PC-9 (cell line): Measurements from ENCODE around the gene FNIP1. TPM values are rescaled to one million over a fixed set of nuclear protein-coding genes. Genes with fewer than 3 reads are reported as not detected.

Experiments used
- BruUV-seq: library from RNA; stranded (reverse); fragments of 400-500 nt; replicated peaks from 2 replicates; lab custom pipeline; 2021; lab: Mats Ljungman, UMichigan
- CTCF ChIA-PET: fragments of 300-600 bp; sonication (Branson Sonifier 250); formaldehyde crosslinking; loops from one replicate; lab custom pipeline; 2022; ENCODE audit warnings: antibody characterized with exemption; lab: Charles Lee
- POLR2A ChIA-PET: fragments of 300-600 bp; sonication (Branson Sonifier 250); formaldehyde crosslinking; loops from one replicate; lab custom pipeline; 2022; ENCODE audit warnings: antibody characterized with exemption; ENCODE audit not compliant: unreplicated experiment; lab: Charles Lee
- DNase-seq, 2 experiments: peaks; one replicate each; pipeline versions ENCODE4 v3.0.0 to v3.0.0-alpha.2; 2015 to 2022; ENCODE audit warnings: mixed read lengths in 1 of 2
- H2AFZ ChIP-seq: fragments of 200-600 bp; sonication (generic); 2 replicates; pipeline ENCODE4 v1.8.1; 2017; ENCODE audit warnings: antibody characterized with exemption
- H3F3A ChIP-seq: fragments of 200-600 bp; sonication (generic); 2 replicates; pipeline ENCODE4 v1.8.1; 2017; ENCODE audit warnings: antibody characterized with exemption, mild to moderate bottlenecking, low read depth; ENCODE audit not compliant: insufficient read depth
- H3K27ac ChIP-seq: fragments of 200-600 bp; sonication (generic); 2 replicates; pipeline ENCODE4 v1.6.1; 2016; ENCODE audit warnings: mixed run types
- H3K27me3 ChIP-seq: fragments of 200-600 bp; sonication (generic); 2 replicates; pipeline ENCODE4 v1.6.1; 2016; ENCODE audit warnings: low read depth, mixed run types; ENCODE audit not compliant: insufficient read depth
- H3K36me3 ChIP-seq: fragments of 200-600 bp; sonication (generic); 2 replicates; pipeline ENCODE4 v1.6.1; 2016; ENCODE audit warnings: low read depth, mixed run types
- H3K4me1 ChIP-seq: fragments of 200-600 bp; sonication (generic); replicated peaks from 2 replicates; pipeline ENCODE4 v1.6.1; 2016; ENCODE audit warnings: mixed run types; ENCODE audit not compliant: insufficient read depth
- H3K4me2 ChIP-seq: fragments of 200-600 bp; sonication (generic); 2 replicates; pipeline ENCODE4 v1.6.1; 2017; ENCODE audit warnings: mixed run types
- H3K4me3 ChIP-seq: fragments of 200-600 bp; sonication (generic); 2 replicates; pipeline ENCODE4 v1.6.1; 2016; ENCODE audit warnings: mixed run types
- H3K79me2 ChIP-seq: fragments of 200-600 bp; sonication (generic); 2 replicates; pipeline ENCODE4 v1.6.1; 2017; ENCODE audit warnings: low read depth, mixed run types
- H3K9me2 ChIP-seq: fragments of 200-600 bp; sonication (generic); 2 replicates; pipeline ENCODE4 v1.8.1; 2017; ENCODE audit warnings: mild to moderate bottlenecking; ENCODE audit not compliant: insufficient read depth
- H3K9me3 ChIP-seq: fragments of 200-600 bp; sonication (generic); 2 replicates; pipeline ENCODE4 v1.8.1; 2016; ENCODE audit warnings: low read depth; ENCODE audit not compliant: insufficient read depth
- H4K20me1 ChIP-seq: fragments of 200-600 bp; sonication (generic); 2 replicates; pipeline ENCODE4 v1.8.1; 2017; ENCODE audit not compliant: insufficient read depth
- EZH2 ChIP-seq: fragments of 200-600 bp; sonication (generic); IDR thresholded peaks from 2 replicates; pipeline ENCODE4 v1.8.0; 2017; ENCODE audit warnings: antibody characterized with exemption, low read depth
- intact Hi-C: fragments of 100-400 bp; cut with micrococcal nuclease; formaldehyde crosslinking; loops from one replicate; pipeline ENCODE4 v1.10.0; 2022; ENCODE audit not compliant: unreplicated experiment
- total RNA-seq: library from RNA; stranded (reverse); gene quantifications from 2 replicates; pipeline ENCODE4 v1.2.3, GENCODE V29; 2021
- TF ChIP-seq, protein P1 (sequence below): fragments of 200-600 bp; sonication (generic); conservative IDR thresholded peaks from 2 replicates; pipeline ENCODE4 v1.6.1; 2017; ENCODE audit warnings: mixed run types, antibody characterized with exemption, mild to moderate bottlenecking, moderate library complexity

The FNIP1 gene
- total RNA-seq, 1 experiment from 2014 or later: 23.5 TPM

DNA sequence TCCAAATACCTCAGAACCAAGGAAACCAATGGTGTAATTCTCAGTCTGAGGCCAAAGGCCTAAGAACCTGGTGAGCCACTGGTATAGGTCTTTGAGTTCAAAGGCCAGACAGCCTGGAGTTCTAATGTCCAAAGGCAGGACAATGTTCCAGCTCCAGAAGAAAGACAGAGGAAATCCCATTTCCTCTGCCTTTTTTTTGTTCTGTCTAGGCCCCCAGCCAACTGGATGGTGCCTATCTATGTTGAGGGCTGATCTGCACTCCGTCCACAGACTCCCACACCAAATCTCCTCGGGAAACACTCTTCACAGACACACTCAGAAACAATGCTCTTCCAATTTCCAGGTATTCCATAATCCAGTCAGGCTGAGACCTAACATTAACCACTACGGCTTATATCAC is 30.1 kb downstream of the FNIP1 start:
- Histone ChIP-seq H3K4me2 (no peak overlapping the region), H3F3A (no peaks in the 10 kb centered on the region), H3K4me3 (no peak overlapping the region), H3K9me3 (peaks cover 8% of the 10 kb centered on the region; the same call in 1 of the 2 replicates), H3K27ac (no peak overlapping the region), H2AFZ (no peak overlapping the region), H3K4me1 (no peaks in the 10 kb centered on the region), H3K79me2 (peaks cover 93% of the 10 kb centered on the region), H4K20me1 (peaks cover 51% of the 10 kb centered on the region), H3K9me2 (no peaks in the 10 kb centered on the region), H3K27me3 (no peaks in the 10 kb centered on the region), H3K36me3 (no peaks in the 10 kb centered on the region; the same call in 1 of the 2 replicates)
- no peak for DNase-seq
- TF ChIP-seq, protein P1, sequence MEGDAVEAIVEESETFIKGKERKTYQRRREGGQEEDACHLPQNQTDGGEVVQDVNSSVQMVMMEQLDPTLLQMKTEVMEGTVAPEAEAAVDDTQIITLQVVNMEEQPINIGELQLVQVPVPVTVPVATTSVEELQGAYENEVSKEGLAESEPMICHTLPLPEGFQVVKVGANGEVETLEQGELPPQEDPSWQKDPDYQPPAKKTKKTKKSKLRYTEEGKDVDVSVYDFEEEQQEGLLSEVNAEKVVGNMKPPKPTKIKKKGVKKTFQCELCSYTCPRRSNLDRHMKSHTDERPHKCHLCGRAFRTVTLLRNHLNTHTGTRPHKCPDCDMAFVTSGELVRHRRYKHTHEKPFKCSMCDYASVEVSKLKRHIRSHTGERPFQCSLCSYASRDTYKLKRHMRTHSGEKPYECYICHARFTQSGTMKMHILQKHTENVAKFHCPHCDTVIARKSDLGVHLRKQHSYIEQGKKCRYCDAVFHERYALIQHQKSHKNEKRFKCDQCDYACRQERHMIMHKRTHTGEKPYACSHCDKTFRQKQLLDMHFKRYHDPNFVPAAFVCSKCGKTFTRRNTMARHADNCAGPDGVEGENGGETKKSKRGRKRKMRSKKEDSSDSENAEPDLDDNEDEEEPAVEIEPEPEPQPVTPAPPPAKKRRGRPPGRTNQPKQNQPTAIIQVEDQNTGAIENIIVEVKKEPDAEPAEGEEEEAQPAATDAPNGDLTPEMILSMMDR: no peak
- TF ChIP-seq EZH2: no peak
- no TSS peak for BruUV-seq
- ChIA-PET POLR2A (no interaction called here), CTCF (no interaction called here)
- intact Hi-C loops: no loop called here

DNA sequence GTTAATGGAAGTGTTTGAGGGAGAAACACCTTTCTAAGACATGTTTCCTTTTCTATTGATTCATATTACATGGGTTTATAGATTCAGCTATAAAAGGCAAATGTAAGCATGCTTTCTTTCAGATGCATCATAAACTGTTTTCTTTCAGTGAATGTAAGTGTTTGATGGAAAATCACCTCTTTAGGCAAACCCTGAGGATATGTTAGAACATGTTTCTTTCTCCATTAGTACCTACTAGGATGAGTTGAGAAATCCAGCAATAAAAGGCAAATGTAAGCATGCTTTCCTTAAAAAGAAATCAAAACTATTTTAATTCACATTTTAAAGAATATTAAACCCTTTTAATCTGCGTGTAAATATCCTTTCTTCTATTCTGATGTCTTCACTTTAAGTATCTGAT is 31.6 kb downstream of the FNIP1 start:
- no peak overlapping the region for H2AFZ ChIP-seq
- CTCF ChIA-PET: no interaction called here
- peaks cover 51% of the 10 kb centered on the region for H4K20me1 ChIP-seq

DNA sequence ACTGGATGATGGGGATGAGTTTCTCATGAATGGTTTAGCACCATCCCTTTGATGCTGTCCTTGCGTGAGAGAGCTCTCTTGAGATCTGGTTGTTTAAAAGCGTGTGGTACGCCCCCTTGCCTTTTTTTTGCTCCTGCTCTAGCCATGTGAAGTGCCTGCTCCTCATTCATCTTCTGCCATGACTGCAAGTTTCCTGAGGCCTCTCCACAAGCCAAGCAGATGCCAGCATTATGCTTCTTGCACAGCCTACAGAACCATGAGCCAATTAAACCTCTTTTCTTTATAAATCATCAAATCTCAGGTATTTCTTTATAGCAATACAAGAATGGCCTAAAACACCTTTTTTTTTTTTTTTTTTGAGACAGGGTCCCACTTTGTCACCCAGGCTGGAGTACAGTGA is 32.8 kb downstream of the FNIP1 start:
- Histone ChIP-seq H3K79me2 (peaks cover 95% of the 10 kb centered on the region), H3K27ac (no peak overlapping the region), H3K9me2 (no peaks in the 10 kb centered on the region), H2AFZ (no peak overlapping the region), H3F3A (no peaks in the 10 kb centered on the region), H4K20me1 (peaks cover 55% of the 10 kb centered on the region), H3K36me3 (no peaks in the 10 kb centered on the region; the same call in 1 of the 2 replicates), H3K4me1 (no peaks in the 10 kb centered on the region), H3K4me2 (no peak overlapping the region), H3K27me3 (no peaks in the 10 kb centered on the region), H3K4me3 (no peak overlapping the region), H3K9me3 (peaks cover 8% of the 10 kb centered on the region; the same call in 1 of the 2 replicates)
- no TSS peak for BruUV-seq
- intact Hi-C loops: no loop called here
- CTCF ChIA-PET: no interaction called here
- TF ChIP-seq EZH2: no peak
- TF ChIP-seq, protein P1: no peak
- POLR2A ChIA-PET: no interaction called here
- DNase-seq: no peak

More for the DNA sequence above, 31.6 kb downstream of the FNIP1 start:
- intact Hi-C loops: no loop called here
- H3K9me2 ChIP-seq: no peaks in the 10 kb centered on the region
- H3K27ac ChIP-seq: no peak overlapping the region
- H3F3A ChIP-seq: no peaks in the 10 kb centered on the region
- H3K36me3 ChIP-seq: no peaks in the 10 kb centered on the region; the same call in 1 of the 2 replicates
- TF ChIP-seq EZH2: no peak
- TF ChIP-seq, protein P1: no peak
- H3K4me3 ChIP-seq: no peak overlapping the region
- H3K4me1 ChIP-seq: no peaks in the 10 kb centered on the region
- BruUV-seq: no TSS peak
- peaks cover 8% of the 10 kb centered on the region; the same call in 1 of the 2 replicates for H3K9me3 ChIP-seq
- DNase-seq: no peak
- POLR2A ChIA-PET: no interaction called here
- H3K4me2 ChIP-seq: no peak overlapping the region
- H3K27me3 ChIP-seq: no peaks in the 10 kb centered on the region
- H3K79me2 ChIP-seq: peaks cover 95% of the 10 kb centered on the region
